HepG2 (cell line): Measurements from ENCODE around the gene TMCC1. TPM values are rescaled to one million over a fixed set of nuclear protein-coding genes. Genes with fewer than 3 reads are reported as not detected.

ENCODE experiments used
- ATF1 ChIP-seq: IDR thresholded peaks from 2 replicates; pipeline ENCODE4 v1.6.1; 2016; ENCODE audit warnings: mild to moderate bottlenecking, control low read depth
- FOXA3 ChIP-seq: IDR thresholded peaks from 2 replicates; pipeline ENCODE4 v1.6.1; 2016; ENCODE audit warnings: missing genetic modification reagents, missing compliant biosample characterization
- HDAC2 ChIP-seq: sonication (generic); formaldehyde crosslinking; IDR thresholded peaks from 2 replicates; pipeline ENCODE4 v1.4.0; 2020; ENCODE audit warnings: missing genetic modification reagents
- KAT7 ChIP-seq: IDR thresholded peaks from 2 replicates; pipeline ENCODE4 v1.6.1; 2018; ENCODE audit warnings: borderline replicate concordance, missing compliant biosample characterization
- MEIS2 ChIP-seq: sonication (generic); formaldehyde crosslinking; IDR thresholded peaks from 2 replicates; pipeline ENCODE4 v1.9.0; 2021; ENCODE audit warnings: mild to moderate bottlenecking, missing genetic modification reagents
- NAIF1 ChIP-seq: sonication (generic); formaldehyde crosslinking; IDR thresholded peaks from 2 replicates; pipeline ENCODE4 v1.5.0; 2020; ENCODE audit warnings: mild to moderate bottlenecking, missing genetic modification reagents, borderline replicate concordance
- SMARCC2 ChIP-seq: fragments of 450-650 bp; IDR thresholded peaks from 2 replicates; pipeline ENCODE4 v1.6.1; 2017; ENCODE audit warnings: antibody characterized with exemption, mild to moderate bottlenecking
- SNRNP70 ChIP-seq: fragments of 200-400 bp; formaldehyde crosslinking; IDR thresholded peaks from 2 replicates; pipeline ENCODE4 v1.6.1; 2017; ENCODE audit warnings: mild to moderate bottlenecking, low read depth, low read length, moderate library complexity
- SOX13 ChIP-seq, 3 experiments: fragments of 450-650 bp in 1 of 3; sonication (generic) in 1 of 3; formaldehyde crosslinking in 1 of 3; IDR thresholded peaks in 2 of 3; conservative IDR thresholded peaks in 1 of 3; 2 replicates each; pipeline versions ENCODE4 v1.5.0 to v1.6.1; 2016 to 2020; ENCODE audit warnings: antibody characterized with exemption in 1 of 3, mild to moderate bottlenecking in 1 of 3, missing compliant biosample characterization in 1 of 3, missing genetic modification reagents in 1 of 3, moderate library complexity in 1 of 3
- SRF ChIP-seq: IDR thresholded peaks from 2 replicates; pipeline ENCODE4 v1.6.1; 2011; ENCODE audit warnings: mild to moderate bottlenecking, low read depth, low read length, moderate library complexity
- ZNF232 ChIP-seq: sonication (generic); formaldehyde crosslinking; IDR thresholded peaks from 2 replicates; pipeline ENCODE4 v1.4.0; 2020; ENCODE audit warnings: missing genetic modification reagents, borderline replicate concordance
- ZNF598 ChIP-seq: sonication (generic); formaldehyde crosslinking; IDR thresholded peaks from 2 replicates; pipeline ENCODE4 v1.5.1; 2020; ENCODE audit warnings: mild to moderate bottlenecking, missing genetic modification reagents, borderline replicate concordance
- ZNF737 ChIP-seq: sonication (generic); formaldehyde crosslinking; IDR thresholded peaks from 2 replicates; pipeline ENCODE4 v1.5.0; 2020; ENCODE audit warnings: missing genetic modification reagents, mild to moderate bottlenecking, borderline replicate concordance
- ZNF775 ChIP-seq: sonication (generic); formaldehyde crosslinking; IDR thresholded peaks from 2 replicates; pipeline ENCODE4 v1.4.0; 2020; ENCODE audit warnings: missing genetic modification reagents, mild to moderate bottlenecking, moderate library complexity, borderline replicate concordance
- ZNF883 ChIP-seq: sonication (generic); formaldehyde crosslinking; IDR thresholded peaks from 2 replicates; pipeline ENCODE4 v1.5.1; 2020; ENCODE audit warnings: mild to moderate bottlenecking, missing genetic modification reagents; ENCODE audit errors: not compliant biosample characterization
- polyA plus RNA-seq, 8 experiments: library from polyadenylated mRNA; depleted of rRNA in 3 of 8; stranded (reverse) in 7 of 8; unstranded in 1 of 8; fragments of >200 nt; fragmentation: Illumina TruSeq in 4 of 8; extraction: Trizol in 4 of 8; gene quantifications; 2 replicates each; pipeline versions ENCODE4 v1.2.1 to v1.2.3, GENCODE V29; 2011 to 2016; ENCODE audit warnings: low read depth in 4 of 8, missing spikeins in 1 of 8, mixed read lengths in 1 of 8; ENCODE audit not compliant: insufficient read depth in 1 of 8
- total RNA-seq, 5 experiments: library from RNA; depleted of rRNA; stranded (reverse); fragments of >200 nt; fragmentation: Illumina TruSeq; extraction: Trizol; gene quantifications; 2 replicates each; pipeline ENCODE4 v1.2.3, GENCODE V29; 2016; ENCODE audit warnings: low read depth in 1 of 5
- TF ChIP-seq, protein P1 (sequence below): IDR thresholded peaks from 2 replicates; pipeline ENCODE4 v1.6.1; 2016; ENCODE audit warnings: missing genetic modification reagents, missing compliant biosample characterization
- TF ChIP-seq, protein P2 (sequence below): fragments of 450-650 bp; IDR thresholded peaks from 2 replicates; pipeline ENCODE4 v1.6.1; 2017; ENCODE audit warnings: mild to moderate bottlenecking
- TF ChIP-seq, protein P3 (sequence below): sonication (generic); formaldehyde crosslinking; IDR thresholded peaks from 2 replicates; pipeline ENCODE4; 2020; ENCODE audit warnings: missing genetic modification reagents, mild to moderate bottlenecking, borderline replicate concordance
- TF ChIP-seq, protein P4 (sequence below): sonication (generic); formaldehyde crosslinking; IDR thresholded peaks from 2 replicates; pipeline ENCODE4 v1.5.0; 2020; ENCODE audit warnings: missing genetic modification reagents
- TF ChIP-seq, protein P5 (sequence below): sonication (generic); formaldehyde crosslinking; IDR thresholded peaks from 2 replicates; pipeline ENCODE4 v1.8.1; 2023; ENCODE audit warnings: mild to moderate bottlenecking, moderate library complexity, missing genetic modification reagents

Gene TMCC1
- total and polyA plus RNA-seq, 2 of the 13 experiments (the other 11 are each of a cell fraction or from before 2014, with no cell fraction given): 12.1 to 264 TPM

DNA sequence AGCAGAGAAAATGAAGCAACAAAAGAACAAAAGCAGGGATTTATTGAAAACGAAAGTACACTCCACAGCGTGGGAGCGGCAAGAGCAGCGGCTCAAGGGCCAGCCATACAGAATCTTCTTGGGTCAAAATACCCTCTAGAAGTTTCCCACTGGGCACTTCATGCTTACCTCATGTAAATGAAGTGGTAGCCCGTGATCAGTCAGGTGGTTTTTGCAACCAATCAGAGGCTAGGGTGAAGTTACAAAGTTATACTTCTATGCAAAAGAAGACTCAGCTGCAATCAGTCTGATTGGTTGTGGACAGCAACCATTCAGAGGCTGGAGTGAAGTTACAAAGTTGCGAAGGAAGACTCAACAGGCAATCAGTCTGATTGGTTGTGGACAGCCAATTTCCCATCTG lies 43.2 kb upstream of the TMCC1 start (continued):
- TF ChIP-seq, protein P1, sequence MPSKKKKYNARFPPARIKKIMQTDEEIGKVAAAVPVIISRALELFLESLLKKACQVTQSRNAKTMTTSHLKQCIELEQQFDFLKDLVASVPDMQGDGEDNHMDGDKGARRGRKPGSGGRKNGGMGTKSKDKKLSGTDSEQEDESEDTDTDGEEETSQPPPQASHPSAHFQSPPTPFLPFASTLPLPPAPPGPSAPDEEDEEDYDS: peak; percentile 83
- no peak for TF ChIP-seq ZNF737 (CRISPR knock-in tag)
- TF ChIP-seq ZNF883 (CRISPR knock-in tag): no peak
- 0 out of 2 replicates have a peak, but pooled peaks have one; percentile 7 for TF ChIP-seq FOXA3 (CRISPR knock-in tag)
- no peak for TF ChIP-seq SNRNP70
- TF ChIP-seq SOX13 (IDR thresholded peaks at IDR 0.05): no peak
- TF ChIP-seq SOX13 (CRISPR knock-in tag; conservative IDR thresholded peaks at IDR 0.05 in 1 of 2, IDR thresholded peaks at IDR 0.05 in 1 of 2): peak in 1 of 2 experiments; percentile 37; a peak in 1 of 4 replicates
- TF ChIP-seq, protein P2, sequence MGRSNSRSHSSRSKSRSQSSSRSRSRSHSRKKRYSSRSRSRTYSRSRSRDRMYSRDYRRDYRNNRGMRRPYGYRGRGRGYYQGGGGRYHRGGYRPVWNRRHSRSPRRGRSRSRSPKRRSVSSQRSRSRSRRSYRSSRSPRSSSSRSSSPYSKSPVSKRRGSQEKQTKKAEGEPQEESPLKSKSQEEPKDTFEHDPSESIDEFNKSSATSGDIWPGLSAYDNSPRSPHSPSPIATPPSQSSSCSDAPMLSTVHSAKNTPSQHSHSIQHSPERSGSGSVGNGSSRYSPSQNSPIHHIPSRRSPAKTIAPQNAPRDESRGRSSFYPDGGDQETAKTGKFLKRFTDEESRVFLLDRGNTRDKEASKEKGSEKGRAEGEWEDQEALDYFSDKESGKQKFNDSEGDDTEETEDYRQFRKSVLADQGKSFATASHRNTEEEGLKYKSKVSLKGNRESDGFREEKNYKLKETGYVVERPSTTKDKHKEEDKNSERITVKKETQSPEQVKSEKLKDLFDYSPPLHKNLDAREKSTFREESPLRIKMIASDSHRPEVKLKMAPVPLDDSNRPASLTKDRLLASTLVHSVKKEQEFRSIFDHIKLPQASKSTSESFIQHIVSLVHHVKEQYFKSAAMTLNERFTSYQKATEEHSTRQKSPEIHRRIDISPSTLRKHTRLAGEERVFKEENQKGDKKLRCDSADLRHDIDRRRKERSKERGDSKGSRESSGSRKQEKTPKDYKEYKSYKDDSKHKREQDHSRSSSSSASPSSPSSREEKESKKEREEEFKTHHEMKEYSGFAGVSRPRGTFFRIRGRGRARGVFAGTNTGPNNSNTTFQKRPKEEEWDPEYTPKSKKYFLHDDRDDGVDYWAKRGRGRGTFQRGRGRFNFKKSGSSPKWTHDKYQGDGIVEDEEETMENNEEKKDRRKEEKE: no peak
- TF ChIP-seq SMARCC2: no peak
- TF ChIP-seq, protein P3, sequence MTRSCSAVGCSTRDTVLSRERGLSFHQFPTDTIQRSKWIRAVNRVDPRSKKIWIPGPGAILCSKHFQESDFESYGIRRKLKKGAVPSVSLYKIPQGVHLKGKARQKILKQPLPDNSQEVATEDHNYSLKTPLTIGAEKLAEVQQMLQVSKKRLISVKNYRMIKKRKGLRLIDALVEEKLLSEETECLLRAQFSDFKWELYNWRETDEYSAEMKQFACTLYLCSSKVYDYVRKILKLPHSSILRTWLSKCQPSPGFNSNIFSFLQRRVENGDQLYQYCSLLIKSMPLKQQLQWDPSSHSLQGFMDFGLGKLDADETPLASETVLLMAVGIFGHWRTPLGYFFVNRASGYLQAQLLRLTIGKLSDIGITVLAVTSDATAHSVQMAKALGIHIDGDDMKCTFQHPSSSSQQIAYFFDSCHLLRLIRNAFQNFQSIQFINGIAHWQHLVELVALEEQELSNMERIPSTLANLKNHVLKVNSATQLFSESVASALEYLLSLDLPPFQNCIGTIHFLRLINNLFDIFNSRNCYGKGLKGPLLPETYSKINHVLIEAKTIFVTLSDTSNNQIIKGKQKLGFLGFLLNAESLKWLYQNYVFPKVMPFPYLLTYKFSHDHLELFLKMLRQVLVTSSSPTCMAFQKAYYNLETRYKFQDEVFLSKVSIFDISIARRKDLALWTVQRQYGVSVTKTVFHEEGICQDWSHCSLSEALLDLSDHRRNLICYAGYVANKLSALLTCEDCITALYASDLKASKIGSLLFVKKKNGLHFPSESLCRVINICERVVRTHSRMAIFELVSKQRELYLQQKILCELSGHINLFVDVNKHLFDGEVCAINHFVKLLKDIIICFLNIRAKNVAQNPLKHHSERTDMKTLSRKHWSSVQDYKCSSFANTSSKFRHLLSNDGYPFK (CRISPR knock-in tag): no peak
- 0 out of 2 replicates have a peak, but pooled peaks have one; percentile 25 for TF ChIP-seq ZNF232 (CRISPR knock-in tag)
- no peak for TF ChIP-seq SRF
- TF ChIP-seq, protein P4, sequence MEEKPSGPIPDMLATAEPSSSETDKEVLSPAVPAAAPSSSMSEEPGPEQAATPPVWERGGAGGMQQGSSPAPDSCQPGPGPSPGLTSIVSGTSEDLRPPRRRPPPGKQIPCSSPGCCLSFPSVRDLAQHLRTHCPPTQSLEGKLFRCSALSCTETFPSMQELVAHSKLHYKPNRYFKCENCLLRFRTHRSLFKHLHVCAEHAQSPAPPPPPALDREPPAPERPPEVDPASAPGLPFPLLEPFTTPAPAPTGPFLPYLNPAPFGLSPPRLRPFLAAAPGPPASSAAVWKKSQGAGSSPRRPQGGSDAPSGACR (CRISPR knock-in tag): no peak
- TF ChIP-seq, protein P5, sequence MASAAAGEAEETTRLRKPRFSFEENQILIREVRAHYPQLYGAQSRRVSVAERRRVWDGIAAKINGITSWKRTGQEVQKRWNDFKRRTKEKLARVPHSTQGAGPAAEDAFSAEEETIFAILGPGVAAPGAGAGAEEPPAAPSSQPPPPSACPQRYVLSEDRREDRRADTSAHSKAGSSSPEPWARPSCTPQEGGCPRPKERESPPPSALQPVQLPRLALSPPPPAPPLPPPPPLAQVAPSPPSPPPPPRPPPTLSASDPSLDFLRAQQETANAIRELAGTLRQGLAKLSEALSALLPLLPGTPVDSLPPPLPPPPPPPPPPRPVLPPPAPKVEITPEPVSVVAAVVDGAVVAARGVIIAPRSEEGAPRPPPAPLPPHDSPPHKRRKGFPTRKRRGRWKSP (CRISPR knock-in tag): no peak; the same call in 1 of the 2 replicates
- no peak for TF ChIP-seq MEIS2
- TF ChIP-seq HDAC2: no peak; the same call in 1 of the 2 replicates
- no peak for TF ChIP-seq ZNF598 (CRISPR knock-in tag)
- 0 out of 2 replicates have a peak, but pooled peaks have one; percentile 59 for TF ChIP-seq ZNF775 (CRISPR knock-in tag)
- no peak for TF ChIP-seq NAIF1 (CRISPR knock-in tag)
- no peak for TF ChIP-seq ATF1 (CRISPR knock-in tag)
- TF ChIP-seq KAT7 (CRISPR knock-in tag): no peak
